ENCODE data around the gene RNF138.
"Not testable (repeated sequence)": the region's sequence is repeated elsewhere in the genome, so short reads cannot be mapped to it uniquely, and the experiment has no call there.

RNF138 gene

DNA sequence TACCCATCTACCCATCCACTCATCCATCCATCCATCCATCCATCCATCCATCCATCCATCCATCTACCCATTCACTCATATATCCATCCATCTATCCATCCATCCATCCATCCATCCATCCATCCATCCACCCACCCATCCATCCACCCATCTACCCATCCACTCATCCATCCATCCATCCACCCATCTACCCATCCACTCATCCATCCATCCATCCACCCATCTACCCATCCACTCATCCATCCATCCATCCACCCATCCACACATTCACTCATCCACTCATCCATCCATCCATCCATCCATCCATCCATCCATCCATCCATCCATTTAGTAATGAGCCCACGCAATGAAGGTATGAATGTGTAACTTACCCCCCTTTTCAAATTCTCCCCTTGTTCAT is 85.1 kb downstream of the RNF138 start:
- not testable (repeated sequence) for DNase-seq

DNA sequence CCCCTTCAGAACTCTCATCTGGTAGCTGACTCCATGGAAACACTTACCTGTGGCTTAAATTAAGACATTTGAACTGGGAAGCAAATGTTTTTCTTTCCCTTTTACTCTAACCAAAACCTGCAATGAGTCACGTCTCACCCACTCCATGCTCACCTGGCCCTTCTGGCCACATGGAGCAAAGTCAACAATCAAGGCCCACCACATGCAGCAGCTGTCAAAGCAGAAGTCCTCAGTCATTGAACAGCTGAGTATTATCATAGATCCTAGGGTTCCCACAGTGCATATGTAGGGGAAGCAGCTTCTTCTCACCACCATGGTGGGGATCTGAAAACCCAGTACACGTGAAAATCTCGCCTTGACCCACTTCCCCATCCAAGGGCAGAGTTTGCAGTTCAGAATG is 85.9 kb downstream of the RNF138 start:
- DNase-seq = no peak

Data from activated CD4-positive, alpha-beta T cell treated with anti-CD3 and anti-CD28 coated beads, Interleukin-2, amount 50 U/mL, for 1 hour (primary cell).